Activated T-cell treated with anti-CD3 and anti-CD28 coated beads, Interleukin-2, amount 50 U/mL, for 4 hours (primary cell): ENCODE measurements around the gene TCF4. TPM values are rescaled to one million over a fixed set of nuclear protein-coding genes. Genes with fewer than 3 reads are reported as not detected.

Experiments used
- ATAC-seq, 2 donors: fragments of 200-7000 bp; cut with Tn5 transposase; one replicate each; pipeline ENCODE4 v1.10.0; 2021
- DNase-seq: peaks from one replicate; pipeline ENCODE4 v3.0.0-alpha.2; 2020
- H3K27me3 Mint-ChIP-seq: one replicate; pipeline ENCODE4 v1.8.0; 2021; ENCODE audit warnings: low read depth, mixed read lengths
- H3K36me3 Mint-ChIP-seq: one replicate; pipeline ENCODE4 v1.8.0; 2022; ENCODE audit warnings: mixed read lengths; ENCODE audit not compliant: insufficient read depth
- H3K4me1 Mint-ChIP-seq: one replicate; pipeline ENCODE4 v1.8.0; 2021; ENCODE audit warnings: low read depth, mixed read lengths
- H3K4me3 Mint-ChIP-seq: one replicate; pipeline ENCODE4 v1.8.0; 2021; ENCODE audit warnings: mild to moderate bottlenecking, moderate library complexity, mixed read lengths
- H3K9me3 Mint-ChIP-seq: one replicate; pipeline ENCODE4 v1.8.0; 2021; ENCODE audit warnings: mixed read lengths
- total RNA-seq, 3 donors: library from RNA; stranded (reverse); gene quantifications; one replicate each; pipeline ENCODE4 v1.2.1, GENCODE V29; 2021

Gene TCF4
- total RNA-seq, 3 donors from 2014 or later: 0.91 to 2.6 (median 1.3) TPM

- H3K27me3 Mint-ChIP-seq: no peaks in the 10 kb centered on the region
- no peaks in the 10 kb centered on the region for H3K36me3 Mint-ChIP-seq
- no peak overlapping the region for H3K4me3 Mint-ChIP-seq
- H3K9me3 Mint-ChIP-seq: no peaks in the 10 kb centered on the region
- no peak for ATAC-seq
- DNase-seq: no peak
- no peaks in the 10 kb centered on the region for H3K4me1 Mint-ChIP-seq
Measured at GRCh38 chr18:55228707-55229106, 359.3 kb downstream of the TCF4 start.

- no peaks in the 10 kb centered on the region for H3K4me1 Mint-ChIP-seq
- no peak overlapping the region for H3K4me3 Mint-ChIP-seq
- no peaks in the 10 kb centered on the region for H3K36me3 Mint-ChIP-seq
- no peak for ATAC-seq
- no peaks in the 10 kb centered on the region for H3K27me3 Mint-ChIP-seq
- H3K9me3 Mint-ChIP-seq: no peaks in the 10 kb centered on the region
- DNase-seq: no peak
Measured at GRCh38 chr18:55228191-55228590, 359.8 kb downstream of the TCF4 start.

GRCh38 chr18:55227771-55228170, 360.2 kb downstream of the TCF4 start:
- DNase-seq (no peak), ATAC-seq (no peak)
- H3K4me3 Mint-ChIP-seq: no peak overlapping the region
- no peaks in the 10 kb centered on the region for H3K9me3 Mint-ChIP-seq
- no peaks in the 10 kb centered on the region for H3K27me3 Mint-ChIP-seq
- no peaks in the 10 kb centered on the region for H3K4me1 Mint-ChIP-seq
- H3K36me3 Mint-ChIP-seq: no peaks in the 10 kb centered on the region

DNA sequence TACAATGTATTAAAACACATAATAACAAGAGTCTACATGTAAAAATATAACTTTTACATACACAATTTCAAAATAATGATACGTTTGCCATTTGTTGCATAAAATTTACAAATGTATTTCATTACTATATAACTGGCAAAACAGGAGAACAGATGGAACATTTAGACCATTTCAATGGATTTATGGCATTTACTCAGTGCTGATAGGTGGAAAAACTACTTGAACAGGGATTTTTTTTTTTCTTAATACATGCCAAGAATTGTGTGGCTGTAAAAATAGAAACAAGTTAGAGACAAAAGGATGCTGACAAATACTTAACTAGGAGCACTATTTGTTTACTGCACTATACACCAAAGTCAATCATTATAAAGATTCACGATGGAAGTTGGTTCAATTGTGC, 361.9 kb downstream of the TCF4 start:
- no peak overlapping the region for H3K4me3 Mint-ChIP-seq
- no peaks in the 10 kb centered on the region for H3K4me1 Mint-ChIP-seq
- H3K27me3 Mint-ChIP-seq: no peaks in the 10 kb centered on the region
- DNase-seq (no peak), ATAC-seq (no peak)
- H3K36me3 Mint-ChIP-seq: no peaks in the 10 kb centered on the region
- H3K9me3 Mint-ChIP-seq: no peaks in the 10 kb centered on the region

- Mint-ChIP-seq H3K9me3 (no peaks in the 10 kb centered on the region), H3K36me3 (no peaks in the 10 kb centered on the region), H3K4me3 (no peak overlapping the region), H3K27me3 (no peaks in the 10 kb centered on the region), H3K4me1 (no peaks in the 10 kb centered on the region)
- DNase-seq (no peak), ATAC-seq (no peak)
Measured at GRCh38 chr18:55224086-55224625, 363.8 kb downstream of the TCF4 start.

DNA sequence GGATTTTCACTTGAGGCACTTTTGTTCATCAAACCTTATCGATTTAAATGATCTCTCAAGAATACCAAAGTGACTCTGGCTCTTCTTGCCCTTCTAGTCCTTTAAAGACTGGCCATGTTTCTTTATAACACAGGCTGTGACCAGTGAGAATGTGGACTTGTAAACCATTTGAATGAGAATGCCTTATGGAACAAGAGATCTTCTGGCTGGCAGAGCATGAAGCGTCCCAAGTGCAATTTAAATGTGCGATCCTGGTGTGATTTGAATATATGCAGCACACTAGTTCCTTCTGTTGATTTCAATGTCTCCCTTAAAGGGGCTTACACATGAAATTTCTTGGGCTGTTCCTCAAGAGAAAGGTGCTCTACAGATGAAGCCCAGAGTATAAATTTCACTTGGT, 366.4 kb downstream of the TCF4 start:
- Mint-ChIP-seq H3K36me3 (no peaks in the 10 kb centered on the region), H3K4me3 (no peak overlapping the region), H3K4me1 (no peaks in the 10 kb centered on the region), H3K27me3 (peaks cover 2% of the 10 kb centered on the region), H3K9me3 (no peaks in the 10 kb centered on the region)
- ATAC-seq (no peak), DNase-seq (no peak)

DNA sequence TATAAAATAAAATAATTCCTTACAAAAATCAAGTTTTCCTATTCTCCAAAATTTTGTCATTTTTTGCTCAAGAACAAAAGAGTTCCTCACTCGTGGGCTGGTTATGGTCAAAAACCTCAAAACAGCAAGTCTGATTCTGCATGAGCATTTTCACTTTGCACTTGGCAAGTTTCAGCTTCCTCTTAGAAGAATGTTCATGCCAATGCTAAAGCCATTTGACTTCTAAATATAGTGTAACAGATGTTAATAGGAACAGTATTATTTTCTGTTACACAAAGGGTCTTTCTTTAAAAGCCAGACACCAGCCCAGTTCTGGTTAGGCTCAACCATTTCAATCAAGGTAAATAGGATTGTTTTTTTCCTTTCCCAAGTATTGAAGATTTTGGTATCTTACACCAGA, 367.5 kb downstream of the TCF4 start:
- no peaks in the 10 kb centered on the region for H3K36me3 Mint-ChIP-seq
- DNase-seq (no peak), ATAC-seq (no peak)
- H3K9me3 Mint-ChIP-seq: no peaks in the 10 kb centered on the region
- H3K27me3 Mint-ChIP-seq: peaks cover 2% of the 10 kb centered on the region
- H3K4me3 Mint-ChIP-seq: no peak overlapping the region
- no peaks in the 10 kb centered on the region for H3K4me1 Mint-ChIP-seq

- no peaks in the 10 kb centered on the region for H3K4me1 Mint-ChIP-seq
- no peaks in the 10 kb centered on the region for H3K36me3 Mint-ChIP-seq
- DNase-seq (no peak), ATAC-seq (no peak)
- H3K9me3 Mint-ChIP-seq: no peaks in the 10 kb centered on the region
- peaks cover 2% of the 10 kb centered on the region for H3K27me3 Mint-ChIP-seq
- H3K4me3 Mint-ChIP-seq: no peak overlapping the region
Measured at GRCh38 chr18:55219823-55220222, 368.2 kb downstream of the TCF4 start.

- H3K27me3 Mint-ChIP-seq: peaks cover 2% of the 10 kb centered on the region
- no peaks in the 10 kb centered on the region for H3K9me3 Mint-ChIP-seq
- ATAC-seq: no peak
- H3K4me1 Mint-ChIP-seq: no peaks in the 10 kb centered on the region
- H3K36me3 Mint-ChIP-seq: no peaks in the 10 kb centered on the region
- DNase-seq: no peak
- H3K4me3 Mint-ChIP-seq: no peak overlapping the region
Measured at GRCh38 chr18:55219059-55219458, 368.9 kb downstream of the TCF4 start.

- H3K4me1 Mint-ChIP-seq: no peaks in the 10 kb centered on the region
- DNase-seq (no peak), ATAC-seq (no peak)
- no peak overlapping the region for H3K4me3 Mint-ChIP-seq
- H3K36me3 Mint-ChIP-seq: no peaks in the 10 kb centered on the region
- no peaks in the 10 kb centered on the region for H3K9me3 Mint-ChIP-seq
- H3K27me3 Mint-ChIP-seq: peaks cover 2% of the 10 kb centered on the region
Measured at GRCh38 chr18:55214969-55215368, 373.0 kb downstream of the TCF4 start.

GRCh38 chr18:55214534-55214933, 373.5 kb downstream of the TCF4 start:
- Mint-ChIP-seq H3K4me3 (no peak overlapping the region), H3K27me3 (peaks cover 2% of the 10 kb centered on the region), H3K4me1 (no peaks in the 10 kb centered on the region), H3K9me3 (no peaks in the 10 kb centered on the region), H3K36me3 (no peaks in the 10 kb centered on the region)
- no peak for DNase-seq
- no peak for ATAC-seq

DNA sequence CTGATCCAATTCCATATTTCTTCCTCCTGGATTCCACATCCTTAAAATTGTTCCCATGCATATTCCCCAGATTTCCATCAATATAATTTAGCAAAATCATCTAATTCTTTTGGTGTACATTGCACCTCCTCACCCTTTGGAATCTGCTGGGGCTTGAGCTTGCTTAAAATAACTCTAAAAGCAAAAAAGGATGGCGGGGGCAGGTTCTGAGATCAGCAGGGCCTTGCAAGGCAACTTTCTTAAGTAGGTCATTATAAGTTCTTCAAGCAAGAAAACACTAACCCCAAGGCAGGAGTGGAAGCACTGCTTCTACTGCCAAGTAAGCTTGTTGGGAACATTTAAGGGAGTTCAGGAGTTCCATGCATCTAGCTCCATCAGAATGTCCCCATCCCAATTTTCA, 374.4 kb downstream of the TCF4 start:
- no peak for ATAC-seq
- Mint-ChIP-seq H3K36me3 (no peaks in the 10 kb centered on the region), H3K9me3 (no peaks in the 10 kb centered on the region), H3K4me1 (no peaks in the 10 kb centered on the region), H3K4me3 (no peak overlapping the region), H3K27me3 (peaks cover 2% of the 10 kb centered on the region)
- DNase-seq: no peak

GRCh38 chr18:55206927-55207326, 381.1 kb downstream of the TCF4 start:
- Mint-ChIP-seq H3K27me3 (no peaks in the 10 kb centered on the region), H3K36me3 (no peaks in the 10 kb centered on the region), H3K9me3 (no peaks in the 10 kb centered on the region), H3K4me1 (no peaks in the 10 kb centered on the region), H3K4me3 (no peak overlapping the region)
- DNase-seq (no peak), ATAC-seq (no peak)

GRCh38 chr18:55202232-55202917, 385.6 kb downstream of the TCF4 start:
- H3K4me1 Mint-ChIP-seq: no peaks in the 10 kb centered on the region
- no peaks in the 10 kb centered on the region for H3K36me3 Mint-ChIP-seq
- ATAC-seq (no peak), DNase-seq (no peak)
- no peaks in the 10 kb centered on the region for H3K27me3 Mint-ChIP-seq
- H3K9me3 Mint-ChIP-seq: no peaks in the 10 kb centered on the region
- no peak overlapping the region for H3K4me3 Mint-ChIP-seq

- ATAC-seq: no peak
- H3K4me1 Mint-ChIP-seq: no peaks in the 10 kb centered on the region
- no peaks in the 10 kb centered on the region for H3K27me3 Mint-ChIP-seq
Measured at GRCh38 chr18:55199291-55199963, 388.6 kb downstream of the TCF4 start.

More at GRCh38 chr18:55199291-55199963, 388.6 kb downstream of the TCF4 start:
- DNase-seq: no peak
- H3K36me3 Mint-ChIP-seq: no peaks in the 10 kb centered on the region
- H3K9me3 Mint-ChIP-seq: no peaks in the 10 kb centered on the region
- no peak overlapping the region for H3K4me3 Mint-ChIP-seq
